ENCODE results near the gene CD14.

DNA sequence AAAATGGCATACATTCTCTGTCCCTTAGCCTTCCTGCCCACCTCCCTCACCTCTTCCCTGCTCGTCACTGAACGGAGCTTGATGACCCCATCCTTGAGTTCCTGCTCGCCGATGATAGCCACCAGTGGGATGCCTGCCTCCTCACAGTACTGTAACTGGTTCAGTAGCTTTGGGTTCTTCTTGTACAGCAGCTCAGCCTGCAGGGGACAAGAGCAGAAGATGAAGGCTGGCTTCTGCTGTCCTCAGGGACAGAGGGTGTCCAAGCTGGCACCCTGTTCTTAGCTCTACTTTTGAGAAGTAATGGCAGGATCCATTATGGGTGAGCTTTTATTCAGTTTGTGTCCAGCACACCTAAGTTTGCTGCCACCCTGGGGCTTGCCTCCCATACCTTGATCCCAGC is 41.7 kb upstream of the CD14 start:
- TF ChIP-seq, protein P1, sequence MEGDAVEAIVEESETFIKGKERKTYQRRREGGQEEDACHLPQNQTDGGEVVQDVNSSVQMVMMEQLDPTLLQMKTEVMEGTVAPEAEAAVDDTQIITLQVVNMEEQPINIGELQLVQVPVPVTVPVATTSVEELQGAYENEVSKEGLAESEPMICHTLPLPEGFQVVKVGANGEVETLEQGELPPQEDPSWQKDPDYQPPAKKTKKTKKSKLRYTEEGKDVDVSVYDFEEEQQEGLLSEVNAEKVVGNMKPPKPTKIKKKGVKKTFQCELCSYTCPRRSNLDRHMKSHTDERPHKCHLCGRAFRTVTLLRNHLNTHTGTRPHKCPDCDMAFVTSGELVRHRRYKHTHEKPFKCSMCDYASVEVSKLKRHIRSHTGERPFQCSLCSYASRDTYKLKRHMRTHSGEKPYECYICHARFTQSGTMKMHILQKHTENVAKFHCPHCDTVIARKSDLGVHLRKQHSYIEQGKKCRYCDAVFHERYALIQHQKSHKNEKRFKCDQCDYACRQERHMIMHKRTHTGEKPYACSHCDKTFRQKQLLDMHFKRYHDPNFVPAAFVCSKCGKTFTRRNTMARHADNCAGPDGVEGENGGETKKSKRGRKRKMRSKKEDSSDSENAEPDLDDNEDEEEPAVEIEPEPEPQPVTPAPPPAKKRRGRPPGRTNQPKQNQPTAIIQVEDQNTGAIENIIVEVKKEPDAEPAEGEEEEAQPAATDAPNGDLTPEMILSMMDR (IDR thresholded peaks at IDR 0.05), result no peak
- TF ChIP-seq POLR2A (IDR thresholded peaks at IDR 0.05), result no peak
